ENCODE measurements around the gene OR10H4. TPM values are rescaled to one million over a fixed set of nuclear protein-coding genes. Genes with fewer than 3 reads are reported as not detected.
A peak's percentile ranks its signal among the peaks of the same experiment; 100 is the strongest.

Gene OR10H4
- total and polyA plus RNA-seq, 12 donors: not detected

DNA sequence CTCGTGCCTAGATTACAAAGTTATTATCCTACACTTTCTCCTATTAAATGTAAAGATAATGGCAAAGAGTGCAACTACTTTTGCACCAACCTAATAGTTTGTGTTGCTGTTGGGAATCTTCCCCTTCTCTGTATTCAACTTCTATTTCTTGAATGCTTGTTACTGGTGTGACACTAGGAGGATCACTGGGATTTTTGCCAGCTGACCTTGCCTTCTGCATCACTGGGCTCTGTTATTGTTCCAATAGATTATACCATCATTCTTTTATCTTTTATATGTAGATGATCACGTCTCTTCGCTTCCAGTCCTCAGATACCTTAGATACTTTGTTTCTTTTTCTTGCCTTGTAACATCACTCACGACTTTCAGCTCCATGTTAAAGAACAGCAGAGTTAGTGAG lies 3.5 kb upstream of the OR10H4 start:
- H3K9me3 ChIP-seq (replicated peaks in 1 of 3): no peaks in the 10 kb centered on the region
- no peak overlapping the region for H3K27ac ChIP-seq
- DNase-seq: peak in 3 of 7 donors; percentile 29 to 85 (median 41)
- H3K4me1 ChIP-seq (replicated peaks in 1 of 2): no peaks in the 10 kb centered on the region
- TF ChIP-seq POLR2A (IDR thresholded peaks at IDR 0.05): no peak
- TF ChIP-seq, protein P1, sequence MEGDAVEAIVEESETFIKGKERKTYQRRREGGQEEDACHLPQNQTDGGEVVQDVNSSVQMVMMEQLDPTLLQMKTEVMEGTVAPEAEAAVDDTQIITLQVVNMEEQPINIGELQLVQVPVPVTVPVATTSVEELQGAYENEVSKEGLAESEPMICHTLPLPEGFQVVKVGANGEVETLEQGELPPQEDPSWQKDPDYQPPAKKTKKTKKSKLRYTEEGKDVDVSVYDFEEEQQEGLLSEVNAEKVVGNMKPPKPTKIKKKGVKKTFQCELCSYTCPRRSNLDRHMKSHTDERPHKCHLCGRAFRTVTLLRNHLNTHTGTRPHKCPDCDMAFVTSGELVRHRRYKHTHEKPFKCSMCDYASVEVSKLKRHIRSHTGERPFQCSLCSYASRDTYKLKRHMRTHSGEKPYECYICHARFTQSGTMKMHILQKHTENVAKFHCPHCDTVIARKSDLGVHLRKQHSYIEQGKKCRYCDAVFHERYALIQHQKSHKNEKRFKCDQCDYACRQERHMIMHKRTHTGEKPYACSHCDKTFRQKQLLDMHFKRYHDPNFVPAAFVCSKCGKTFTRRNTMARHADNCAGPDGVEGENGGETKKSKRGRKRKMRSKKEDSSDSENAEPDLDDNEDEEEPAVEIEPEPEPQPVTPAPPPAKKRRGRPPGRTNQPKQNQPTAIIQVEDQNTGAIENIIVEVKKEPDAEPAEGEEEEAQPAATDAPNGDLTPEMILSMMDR (IDR thresholded peaks at IDR 0.05): no peak
- no peak overlapping the region for H3K4me3 ChIP-seq
- 23 to 34% (median 26%) methylated on average over 4 of the region's 4 CpGs for WGBS, 4 donors
- intact Hi-C loops (cut with DNase I): no loop called here
- H3K27me3 ChIP-seq: peaks cover 14% of the 10 kb centered on the region
- no peaks in the 10 kb centered on the region for H3K36me3 ChIP-seq (replicated peaks in 1 of 2)

DNA sequence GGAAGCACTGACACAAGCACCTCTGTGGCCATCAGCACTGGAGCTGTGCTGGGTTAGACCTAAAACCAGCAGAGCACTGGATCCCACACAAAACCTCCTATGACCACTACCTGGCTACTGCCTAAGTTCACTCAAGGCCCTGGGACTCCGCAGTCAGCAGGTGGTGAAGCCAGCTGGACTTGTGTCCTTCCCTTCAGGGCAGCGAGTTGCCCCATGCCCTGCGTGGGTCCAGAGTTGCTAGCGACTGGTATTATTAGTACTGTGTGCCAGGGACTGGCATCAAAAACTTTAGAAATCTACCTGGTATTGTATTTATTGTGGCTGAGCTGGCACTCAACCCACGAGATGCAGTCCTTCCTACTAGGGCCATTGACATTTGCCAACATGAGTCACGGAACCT lies 6.0 kb downstream of the OR10H4 start:
- Histone ChIP-seq H3K36me3 (replicated peaks in 1 of 2) (no peaks in the 10 kb centered on the region), H3K9me3 (replicated peaks in 1 of 3) (no peaks in the 10 kb centered on the region), H3K4me1 (replicated peaks in 1 of 2) (no peaks in the 10 kb centered on the region), H3K4me3 (no peak overlapping the region), H3K27ac (no peak overlapping the region), H3K27me3 (peaks cover 8% of the 10 kb centered on the region)
- intact Hi-C loops (cut with DNase I): no loop called here
- WGBS, 4 donors: 66 to 87% (median 79%) methylated on average over 5 to 6 of the region's 6 CpGs
- TF ChIP-seq, protein P1 (IDR thresholded peaks at IDR 0.05): no peak
- no peak for TF ChIP-seq POLR2A (IDR thresholded peaks at IDR 0.05)
- DNase-seq: no peak

DNA sequence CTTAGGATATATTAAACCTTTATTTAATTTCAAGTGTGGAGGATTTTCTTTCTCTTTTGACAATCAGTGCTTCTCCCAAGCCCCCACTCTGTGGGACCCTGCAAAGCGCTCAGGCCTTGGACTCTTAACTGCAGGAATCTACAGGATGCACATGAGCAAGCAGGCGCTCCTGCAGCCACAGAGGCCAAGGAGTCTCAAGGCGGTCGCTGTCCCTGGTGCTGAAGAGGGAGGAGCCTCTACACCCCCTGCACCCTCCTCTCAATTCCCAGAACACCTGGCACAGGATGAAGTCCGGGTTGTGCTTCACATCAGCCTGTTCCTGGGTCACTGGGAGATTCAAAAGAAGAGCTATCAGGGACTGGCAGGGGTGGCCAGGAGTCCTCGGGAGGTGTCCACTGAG lies 13.5 kb downstream of the OR10H4 start:
- Histone ChIP-seq H3K36me3 (replicated peaks in 1 of 2) (no peaks in the 10 kb centered on the region), H3K27me3 (peaks cover 6% of the 10 kb centered on the region), H3K9me3 (replicated peaks in 1 of 3) (no peaks in the 10 kb centered on the region), H3K4me3 (no peak overlapping the region), H3K27ac (no peak overlapping the region), H3K4me1 (replicated peaks in 1 of 2) (no peaks in the 10 kb centered on the region)
- intact Hi-C loops (cut with DNase I): no loop called here
- WGBS, 4 donors: 60 to 80% (median 65%) methylated on average over 5 to 6 of the region's 6 CpGs
- no peak for TF ChIP-seq POLR2A (IDR thresholded peaks at IDR 0.05)
- TF ChIP-seq, protein P1 (IDR thresholded peaks at IDR 0.05): no peak
- no peak for DNase-seq

DNA sequence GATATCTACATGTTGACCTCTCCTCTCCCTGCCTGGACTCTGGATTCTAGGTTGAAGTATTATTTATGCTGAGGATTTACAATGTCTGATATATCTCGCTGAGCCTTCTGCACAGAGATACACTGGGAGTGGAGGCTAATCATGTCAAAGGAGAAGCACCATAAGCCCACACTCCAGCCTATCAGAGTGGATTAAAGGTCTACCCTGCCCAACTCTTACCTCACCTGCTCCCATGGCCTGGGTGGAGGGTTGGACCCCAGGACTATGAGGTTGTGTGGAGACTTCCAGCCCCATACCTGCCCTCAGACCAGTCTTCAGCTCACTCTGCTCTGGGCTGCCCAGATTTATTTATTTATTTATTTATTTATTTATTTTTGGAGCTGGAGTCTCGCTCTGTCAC lies 15.4 kb downstream of the OR10H4 start:
- intact Hi-C loops (cut with DNase I): no loop called here
- H3K27me3 ChIP-seq: peaks cover 6% of the 10 kb centered on the region
- WGBS, 4 donors: 55 to 79% (median 71%) methylated on average over 2 of the region's 2 CpGs
- H3K9me3 ChIP-seq (replicated peaks in 1 of 3): no peaks in the 10 kb centered on the region
- no peak overlapping the region for H3K4me3 ChIP-seq
- H3K36me3 ChIP-seq (replicated peaks in 1 of 2): no peaks in the 10 kb centered on the region
- H3K4me1 ChIP-seq (replicated peaks in 1 of 2): no peaks in the 10 kb centered on the region
- DNase-seq: no peak
- TF ChIP-seq, protein P1 (IDR thresholded peaks at IDR 0.05): no peak
- TF ChIP-seq POLR2A (IDR thresholded peaks at IDR 0.05): no peak
- no peak overlapping the region for H3K27ac ChIP-seq
